ENCODE data around the gene RTF1. TPM values are rescaled to one million over a fixed set of nuclear protein-coding genes. Genes with fewer than 3 reads are reported as not detected.
"Not testable (repeated sequence)": the region's sequence is repeated elsewhere in the genome, so short reads cannot be mapped to it uniquely, and the experiment has no call there.

The RTF1 gene
- total RNA-seq, 1 experiment from 2014 or later = 53.9 TPM

DNA sequence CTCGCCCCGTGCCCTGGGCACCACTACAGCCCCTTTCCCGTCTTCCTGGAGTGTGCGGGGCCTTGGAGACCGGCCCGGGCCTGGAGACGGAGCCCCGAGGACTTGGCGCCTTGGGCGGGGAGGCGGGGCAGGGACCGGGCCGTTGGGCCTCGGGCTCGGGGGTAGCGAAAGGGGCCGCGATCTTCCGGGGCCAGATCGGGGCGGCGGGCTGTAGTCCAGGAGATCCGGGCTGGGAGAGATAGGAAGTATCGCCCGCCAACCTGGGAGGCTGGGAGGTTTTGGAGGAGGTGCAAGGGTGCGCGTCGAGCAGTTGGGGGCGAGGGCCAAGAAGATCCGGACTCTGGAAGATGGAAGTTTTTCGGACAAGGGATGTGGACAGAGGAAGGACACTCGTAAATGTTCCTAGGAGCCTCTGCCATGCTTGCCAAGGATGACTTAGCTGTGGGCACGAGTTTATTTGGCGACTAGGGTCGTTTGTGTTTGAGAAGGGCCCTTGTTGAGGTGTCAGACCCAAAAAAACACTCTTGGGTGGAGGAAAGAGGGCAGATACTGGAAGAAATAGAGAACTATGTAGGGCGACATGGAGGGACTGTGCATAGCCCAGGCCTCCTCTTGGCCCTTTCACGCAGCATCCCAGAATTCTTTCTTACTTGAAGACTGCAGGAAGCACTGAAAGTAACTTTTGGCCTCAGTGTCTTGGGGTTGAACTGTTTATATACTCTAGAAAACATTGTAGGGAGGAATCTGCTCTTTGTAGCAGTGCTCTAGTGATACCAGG, 712 bp downstream of the RTF1 start:
- Histone ChIP-seq H3K4me3 (peak overlapping the region; percentile 95), H3K27me3 (no peaks in the 10 kb centered on the region), H3K36me3 (no peaks in the 10 kb centered on the region), H3K9me3 (replicated peaks) (no peaks in the 10 kb centered on the region), H3K4me1 (no peaks in the 10 kb centered on the region), H3K27ac (peak overlapping the region; percentile 63)
- DNase-seq = peak; percentile 49 to 54

DNA sequence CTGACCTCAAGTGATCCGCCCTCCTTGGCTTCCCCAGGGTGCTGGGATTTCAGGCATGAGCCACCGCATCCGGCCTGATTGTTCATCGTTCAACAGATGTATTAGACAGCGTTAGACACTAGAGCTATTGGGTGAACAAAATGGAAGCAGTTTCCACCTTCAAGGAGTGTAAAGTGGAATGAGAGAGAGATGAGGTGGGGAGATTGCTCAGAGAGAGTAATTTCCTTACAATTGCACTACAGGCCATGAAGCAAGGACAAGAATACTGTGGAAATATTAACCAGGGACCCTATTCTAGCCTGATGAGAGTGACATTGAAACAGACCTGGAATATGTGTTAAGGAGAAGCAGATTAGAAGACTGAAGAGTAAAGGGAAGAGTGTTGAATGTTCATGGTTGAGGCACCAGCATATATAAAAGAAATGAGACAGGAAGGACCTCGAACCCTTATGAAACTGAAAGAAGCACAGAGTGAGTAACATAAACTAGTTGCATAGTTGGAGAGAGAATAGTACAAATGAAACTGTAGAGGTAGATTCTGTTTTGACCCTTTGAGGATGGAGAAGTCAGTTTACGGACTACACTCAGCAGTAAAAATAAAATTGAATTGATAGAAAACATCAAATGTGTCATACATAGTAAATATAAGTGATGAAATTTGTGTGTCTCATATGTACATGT, 7.2 kb downstream of the RTF1 start:
- DNase-seq = no peak
- no peak overlapping the region for H3K27ac ChIP-seq
- H3K36me3 ChIP-seq = peaks cover 8% of the 10 kb centered on the region; the same call in 1 of the 2 replicates
- no peaks in the 10 kb centered on the region for H3K9me3 ChIP-seq (replicated peaks)
- H3K4me1 ChIP-seq = no peaks in the 10 kb centered on the region
- no peak overlapping the region for H3K4me3 ChIP-seq
- H3K27me3 ChIP-seq = no peaks in the 10 kb centered on the region

DNA sequence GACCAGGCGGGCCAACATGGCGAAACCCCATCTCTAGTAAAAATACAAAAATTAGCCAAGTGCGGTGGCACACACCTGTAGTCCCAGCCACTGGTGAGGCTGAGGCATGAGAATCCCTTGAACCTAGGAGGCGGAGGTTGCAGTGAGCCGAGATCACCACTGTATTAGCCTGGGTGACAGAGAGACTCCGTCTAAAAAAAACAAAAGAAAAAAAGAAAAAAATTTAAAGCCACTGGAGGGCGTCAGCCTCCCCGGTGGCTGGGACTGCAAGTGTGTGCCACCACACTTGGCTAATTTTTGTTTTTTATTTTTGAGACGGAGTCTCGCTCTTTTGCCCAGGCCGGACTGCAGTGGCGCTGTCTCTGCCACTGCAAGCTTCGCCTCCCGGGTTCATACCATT, 7.9 kb downstream of the RTF1 start:
- no peak for DNase-seq
- Histone ChIP-seq H3K4me3 (no peak overlapping the region), H3K4me1 (no peaks in the 10 kb centered on the region), H3K9me3 (replicated peaks) (no peaks in the 10 kb centered on the region), H3K36me3 (peaks cover 8% of the 10 kb centered on the region; the same call in 1 of the 2 replicates), H3K27ac (no peak overlapping the region), H3K27me3 (no peaks in the 10 kb centered on the region)

- H3K27me3 ChIP-seq; H3K27ac ChIP-seq; H3K4me1 ChIP-seq; H3K9me3 ChIP-seq (replicated peaks); H3K4me3 ChIP-seq; DNase-seq: not testable (repeated sequence)
- H3K36me3 ChIP-seq = peaks cover 10% of the 10 kb centered on the region; the same call in 1 of the 2 replicates
Measured at GRCh38 chr15:41425907-41426306, 9.0 kb downstream of the RTF1 start.

DNA sequence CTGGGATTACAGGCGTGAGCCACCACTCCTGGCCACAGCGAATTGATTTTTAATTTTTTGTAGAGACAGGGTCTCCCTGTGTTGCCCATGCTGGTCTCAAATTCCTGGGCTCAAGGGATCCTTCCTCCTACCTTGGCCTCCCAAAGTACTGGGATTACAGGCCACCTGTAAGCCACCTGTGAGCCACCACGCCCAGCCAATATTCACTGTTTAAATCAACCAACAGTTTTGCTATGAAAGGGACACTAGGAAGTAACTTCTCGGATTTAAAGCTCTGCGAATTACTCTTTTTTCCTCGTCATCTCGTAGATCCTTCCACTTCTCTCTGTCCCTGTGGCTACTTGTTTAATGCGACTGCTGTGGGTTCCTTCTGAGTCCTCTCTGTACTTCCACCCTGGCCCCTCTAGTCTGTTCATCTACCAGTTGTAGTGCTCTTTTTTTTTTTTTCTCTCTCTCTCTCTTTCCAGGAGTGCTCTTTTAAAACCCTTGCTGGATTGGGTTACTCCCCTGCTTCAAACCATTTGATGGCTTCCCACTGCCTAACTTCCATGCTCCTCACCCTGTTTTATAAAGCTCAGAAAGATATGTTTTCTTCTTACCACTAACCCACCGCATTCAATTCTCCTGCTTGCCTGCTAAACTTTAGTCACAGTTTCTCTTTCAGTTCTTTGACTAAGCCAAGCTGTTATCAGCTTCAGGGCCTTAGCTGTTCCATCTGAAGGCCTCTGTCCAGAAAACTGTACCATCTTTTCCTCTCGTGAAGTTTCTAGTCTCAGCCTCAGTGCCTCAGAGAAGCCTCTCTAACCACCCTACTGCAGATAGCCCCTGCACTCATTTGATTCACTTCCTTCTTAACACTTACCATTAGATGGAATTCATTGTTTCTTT, 12.4 kb downstream of the RTF1 start:
- Histone ChIP-seq H3K36me3 (peaks cover 16% of the 10 kb centered on the region; the same call in 1 of the 2 replicates), H3K9me3 (replicated peaks) (no peaks in the 10 kb centered on the region), H3K27me3 (no peaks in the 10 kb centered on the region), H3K4me1 (no peaks in the 10 kb centered on the region), H3K4me3 (no peak overlapping the region), H3K27ac (no peak overlapping the region)
- no peak for DNase-seq

DNA sequence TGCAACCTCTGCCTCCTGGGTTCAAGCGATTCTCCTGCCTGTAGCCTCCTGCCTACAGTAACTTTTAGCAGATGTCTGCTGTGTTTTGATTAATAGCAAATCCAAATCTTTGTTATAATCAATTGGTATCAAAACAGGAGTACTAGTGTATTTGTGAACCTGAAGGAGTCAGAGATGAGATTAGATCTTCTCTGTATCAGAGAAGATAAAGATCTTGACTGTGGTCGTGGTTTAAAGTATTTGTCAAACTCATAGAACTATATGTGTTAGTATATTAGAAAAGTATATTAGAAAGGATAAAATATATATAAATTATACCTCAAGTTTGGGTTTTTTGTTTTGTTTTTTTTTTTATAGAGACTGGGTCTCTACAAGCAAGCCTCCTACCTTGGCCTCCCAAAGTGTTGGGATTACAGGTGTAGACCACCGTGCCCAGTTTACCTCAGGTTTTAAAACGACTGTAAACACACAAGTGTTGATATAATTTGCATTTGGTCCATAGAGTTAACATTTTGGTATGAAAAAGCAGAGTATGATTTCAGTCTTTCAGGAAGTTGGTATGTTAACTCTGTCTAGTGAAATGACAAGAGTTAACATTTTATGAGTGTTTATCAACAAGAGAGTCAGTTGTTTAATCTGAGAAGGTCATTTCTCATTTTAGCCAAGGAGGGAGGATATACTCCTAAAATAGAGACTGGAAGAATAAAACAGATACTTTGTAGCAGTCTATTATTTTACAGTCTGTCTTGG, 18.3 kb downstream of the RTF1 start:
- no peak overlapping the region for H3K4me3 ChIP-seq
- no peaks in the 10 kb centered on the region for H3K9me3 ChIP-seq (replicated peaks)
- no peaks in the 10 kb centered on the region for H3K4me1 ChIP-seq
- peaks cover 26% of the 10 kb centered on the region for H3K36me3 ChIP-seq
- no peak overlapping the region for H3K27ac ChIP-seq
- no peak for DNase-seq
- H3K27me3 ChIP-seq = no peaks in the 10 kb centered on the region

DNA sequence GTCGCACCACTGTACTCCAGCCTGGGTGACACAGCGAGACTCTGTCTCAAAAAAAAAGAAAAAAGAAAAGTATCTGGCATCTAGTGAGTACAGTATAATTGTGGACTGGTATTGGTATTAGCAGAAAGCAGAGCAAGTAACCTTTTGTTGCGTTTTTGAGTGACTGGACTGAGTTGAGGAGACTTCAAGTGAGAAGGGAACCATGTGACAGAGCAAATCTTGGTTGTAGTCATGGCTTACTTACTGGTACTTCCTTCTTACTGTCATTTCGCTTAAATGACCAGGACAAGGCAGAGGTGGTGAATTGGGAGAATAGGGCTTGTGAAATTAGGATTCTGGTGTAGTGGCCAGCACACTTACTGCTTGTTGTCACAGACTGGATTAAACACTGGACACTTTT, 20.6 kb downstream of the RTF1 start:
- no peak overlapping the region for H3K27ac ChIP-seq
- peaks cover 32% of the 10 kb centered on the region for H3K36me3 ChIP-seq
- no peaks in the 10 kb centered on the region for H3K4me1 ChIP-seq
- H3K9me3 ChIP-seq (replicated peaks) = no peaks in the 10 kb centered on the region
- no peaks in the 10 kb centered on the region for H3K27me3 ChIP-seq
- no peak overlapping the region for H3K4me3 ChIP-seq
- DNase-seq = no peak

DNA sequence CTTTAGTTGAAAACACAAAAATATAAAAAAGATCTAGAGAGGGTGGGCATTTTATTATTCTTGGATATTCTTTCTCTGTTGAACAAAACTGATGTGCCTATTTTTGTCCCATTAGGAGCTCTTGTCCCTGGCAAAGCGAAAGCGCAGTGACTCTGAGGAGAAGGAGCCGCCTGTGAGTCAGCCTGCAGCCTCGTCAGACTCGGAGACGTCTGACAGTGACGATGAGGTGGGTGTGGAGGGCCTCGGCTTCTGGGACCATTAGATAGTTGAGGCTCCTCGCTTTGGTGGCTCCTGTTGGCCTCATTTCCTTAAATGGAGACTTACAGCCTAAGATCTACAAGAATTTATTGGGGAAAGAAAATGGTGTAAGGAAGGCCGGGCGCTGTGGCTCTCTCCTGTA, 21.3 kb downstream of the RTF1 start:
- H3K27me3 ChIP-seq = no peaks in the 10 kb centered on the region
- no peak for DNase-seq
- H3K4me1 ChIP-seq = no peaks in the 10 kb centered on the region
- H3K4me3 ChIP-seq = no peak overlapping the region
- no peaks in the 10 kb centered on the region for H3K9me3 ChIP-seq (replicated peaks)
- no peak overlapping the region for H3K27ac ChIP-seq
- peaks cover 26% of the 10 kb centered on the region for H3K36me3 ChIP-seq

- H3K4me3 ChIP-seq; H3K27ac ChIP-seq; DNase-seq; H3K27me3 ChIP-seq; H3K4me1 ChIP-seq; H3K9me3 ChIP-seq (replicated peaks): not testable (repeated sequence)
- H3K36me3 ChIP-seq = peaks cover 26% of the 10 kb centered on the region
Measured at GRCh38 chr15:41438745-41439144, 21.9 kb downstream of the RTF1 start.

GRCh38 chr15:41443275-41443674, 26.4 kb downstream of the RTF1 start:
- Histone ChIP-seq H3K27ac (no peak overlapping the region), H3K4me3 (no peak overlapping the region), H3K36me3 (peaks cover 26% of the 10 kb centered on the region), H3K27me3 (no peaks in the 10 kb centered on the region), H3K4me1 (no peaks in the 10 kb centered on the region), H3K9me3 (replicated peaks) (no peaks in the 10 kb centered on the region)
- no peak for DNase-seq

GRCh38 chr15:41445399-41445798, 28.5 kb downstream of the RTF1 start:
- Histone ChIP-seq H3K27me3 (no peaks in the 10 kb centered on the region), H3K4me1 (no peaks in the 10 kb centered on the region), H3K36me3 (peaks cover 16% of the 10 kb centered on the region), H3K9me3 (replicated peaks) (no peaks in the 10 kb centered on the region), H3K27ac (no peak overlapping the region), H3K4me3 (no peak overlapping the region)
- no peak for DNase-seq

DNA sequence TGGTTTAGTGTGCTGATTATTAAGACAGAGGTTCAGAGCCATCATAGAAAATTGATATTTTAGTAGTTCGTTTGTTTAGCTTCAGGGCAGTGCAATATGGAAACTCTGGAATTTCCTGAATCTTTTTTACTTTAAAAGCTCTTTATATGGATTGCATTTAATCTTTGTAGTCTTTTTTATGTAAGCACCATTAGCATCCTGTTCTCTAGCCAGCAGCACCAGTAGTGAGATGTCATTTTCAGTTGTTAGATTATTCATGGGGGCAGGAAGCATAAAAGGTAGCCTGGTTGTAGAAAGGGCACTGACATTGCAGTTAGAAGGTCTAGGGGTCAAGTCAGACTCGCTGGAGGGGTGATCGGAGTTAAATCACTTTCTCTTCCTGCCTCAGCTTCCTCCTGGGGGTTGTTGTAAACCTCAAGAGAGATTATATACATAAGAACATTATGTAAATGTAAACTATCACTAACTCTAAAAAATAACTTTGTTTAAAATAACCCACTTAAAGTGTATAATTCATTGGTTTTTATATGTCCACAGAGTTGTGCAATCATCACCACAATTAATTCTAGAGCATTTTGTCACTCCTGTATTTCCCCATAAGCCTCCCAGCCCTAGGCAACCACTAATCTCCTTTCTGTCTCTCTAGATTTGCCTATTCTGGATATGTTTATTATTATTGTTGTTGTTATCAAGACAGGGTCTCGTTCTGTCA, 45.3 kb downstream of the RTF1 start:
- Histone ChIP-seq H3K27me3 (no peaks in the 10 kb centered on the region), H3K36me3 (peaks cover 41% of the 10 kb centered on the region), H3K4me1 (no peaks in the 10 kb centered on the region), H3K27ac (no peak overlapping the region), H3K9me3 (replicated peaks) (no peaks in the 10 kb centered on the region), H3K4me3 (no peak overlapping the region)
- no peak for DNase-seq

- H3K9me3 ChIP-seq (replicated peaks) = no peaks in the 10 kb centered on the region
- H3K36me3 ChIP-seq = peaks cover 49% of the 10 kb centered on the region
- H3K27ac ChIP-seq = no peak overlapping the region
- no peak overlapping the region for H3K4me3 ChIP-seq
- no peak for DNase-seq
- no peaks in the 10 kb centered on the region for H3K4me1 ChIP-seq
- no peaks in the 10 kb centered on the region for H3K27me3 ChIP-seq
Measured at GRCh38 chr15:41464889-41465580, 48.1 kb downstream of the RTF1 start.
